Esophagus muscularis mucosa (tissue), 3 donors: Measurements from ENCODE around the gene FDXR.

Source experiments
- POLR2A ChIP-seq: fragments of 450-650 bp; IDR thresholded peaks from one replicate; pipeline ENCODE4 v1.6.1; 2017; ENCODE audit warnings: antibody characterized with exemption, moderate library complexity, mild to moderate bottlenecking, low read depth
- POLR2AphosphoS5 ChIP-seq, 2 donors: sonication (generic); formaldehyde crosslinking; IDR thresholded peaks; one replicate each; pipeline ENCODE4 v1.6.1; 2017; ENCODE audit warnings: antibody characterized with exemption in 2 of 2
- TF ChIP-seq, protein P1 (sequence below), 3 experiments: fragments of 200-600 bp in 2 of 3; fragments of 450-650 bp in 1 of 3; sonication (generic) in 2 of 3; IDR thresholded peaks; one replicate each; pipeline ENCODE4 v1.5.1; 2017 to 2019; ENCODE audit warnings: antibody characterized with exemption in 3 of 3, mild to moderate bottlenecking in 2 of 3, moderate library complexity in 1 of 3

DNA sequence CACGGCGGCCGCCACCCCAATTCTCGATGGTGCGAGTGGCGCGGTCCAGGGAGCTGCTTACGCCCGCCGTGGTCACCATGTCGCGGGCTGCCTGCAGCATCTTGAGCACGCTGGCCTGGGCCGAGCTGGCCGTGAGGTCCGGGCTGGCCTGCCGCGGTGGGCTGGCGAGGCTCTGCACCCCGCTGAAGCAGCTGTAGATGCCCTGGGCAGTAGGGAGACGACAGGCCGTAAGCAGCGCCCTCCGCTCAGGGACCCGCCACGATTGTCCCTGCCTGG, 29.5 kb downstream of the FDXR start:
- TF ChIP-seq, protein P1, sequence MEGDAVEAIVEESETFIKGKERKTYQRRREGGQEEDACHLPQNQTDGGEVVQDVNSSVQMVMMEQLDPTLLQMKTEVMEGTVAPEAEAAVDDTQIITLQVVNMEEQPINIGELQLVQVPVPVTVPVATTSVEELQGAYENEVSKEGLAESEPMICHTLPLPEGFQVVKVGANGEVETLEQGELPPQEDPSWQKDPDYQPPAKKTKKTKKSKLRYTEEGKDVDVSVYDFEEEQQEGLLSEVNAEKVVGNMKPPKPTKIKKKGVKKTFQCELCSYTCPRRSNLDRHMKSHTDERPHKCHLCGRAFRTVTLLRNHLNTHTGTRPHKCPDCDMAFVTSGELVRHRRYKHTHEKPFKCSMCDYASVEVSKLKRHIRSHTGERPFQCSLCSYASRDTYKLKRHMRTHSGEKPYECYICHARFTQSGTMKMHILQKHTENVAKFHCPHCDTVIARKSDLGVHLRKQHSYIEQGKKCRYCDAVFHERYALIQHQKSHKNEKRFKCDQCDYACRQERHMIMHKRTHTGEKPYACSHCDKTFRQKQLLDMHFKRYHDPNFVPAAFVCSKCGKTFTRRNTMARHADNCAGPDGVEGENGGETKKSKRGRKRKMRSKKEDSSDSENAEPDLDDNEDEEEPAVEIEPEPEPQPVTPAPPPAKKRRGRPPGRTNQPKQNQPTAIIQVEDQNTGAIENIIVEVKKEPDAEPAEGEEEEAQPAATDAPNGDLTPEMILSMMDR (IDR thresholded peaks at IDR 0.05), result no peak
- no peak for TF ChIP-seq POLR2A
- no peak for TF ChIP-seq POLR2AphosphoS5 (IDR thresholded peaks at IDR 0.05)
